22Rv1 (cell line): ENCODE measurements around the gene SLIT3.

Source experiments
- CTCF ChIP-seq: fragments of 450-650 bp; IDR thresholded peaks from 2 replicates; pipeline ENCODE4 v1.5.1; 2017; ENCODE audit warnings: mild to moderate bottlenecking
- ZFX ChIP-seq: fragments of 450-650 bp; IDR thresholded peaks from 2 replicates; pipeline ENCODE4 v1.6.1; 2017; ENCODE audit warnings: antibody characterized with exemption, borderline replicate concordance

GRCh38 chr5:168648016-168648415 is 652.9 kb downstream of the SLIT3 start:
- TF ChIP-seq CTCF (no peak), ZFX (no peak)
